Activated CD4-positive, alpha-beta T cell treated with anti-CD3 and anti-CD28 coated beads, Interleukin-2, amount 10 ng/mL, durations not matched to agents 7 days and 5 days (primary cell): ENCODE data around the gene GRK3. TPM values are rescaled to one million over a fixed set of nuclear protein-coding genes. Genes with fewer than 3 reads are reported as not detected.
"Not testable (repeated sequence)": the region's sequence is repeated elsewhere in the genome, so short reads cannot be mapped to it uniquely, and the experiment has no call there.

Experiments
- CTCF ChIA-PET: fragments of 350-600 bp; sonication (Branson Sonifier 250); formaldehyde crosslinking; loops from one replicate; lab custom pipeline; 2021; ENCODE audit warnings: antibody characterized with exemption; lab: Charles Lee
- POLR2A ChIA-PET: fragments of 350-600 bp; sonication (Branson Sonifier 250); formaldehyde crosslinking; loops from one replicate; lab custom pipeline; 2021; ENCODE audit warnings: antibody characterized with exemption; lab: Charles Lee
- DNase-seq: peaks from one replicate; pipeline ENCODE4 v3.0.0-alpha.2; 2020
- H3K27ac Mint-ChIP-seq: one replicate; pipeline ENCODE4 v1.8.0; 2021; ENCODE audit warnings: mild to moderate bottlenecking, moderate library complexity, mixed read lengths
- H3K27me3 Mint-ChIP-seq: one replicate; pipeline ENCODE4 v1.8.0; 2021; ENCODE audit warnings: mixed read lengths
- H3K36me3 Mint-ChIP-seq: one replicate; pipeline ENCODE4 v1.8.0; 2021; ENCODE audit warnings: low read depth, mixed read lengths
- H3K4me1 Mint-ChIP-seq: one replicate; pipeline ENCODE4 v1.8.0; 2021; ENCODE audit warnings: mixed read lengths
- H3K4me3 Mint-ChIP-seq: one replicate; pipeline ENCODE4 v1.8.0; 2021; ENCODE audit warnings: mild to moderate bottlenecking, moderate library complexity, mixed read lengths
- H3K9me3 Mint-ChIP-seq: one replicate; pipeline ENCODE4 v1.8.0; 2021; ENCODE audit warnings: mixed read lengths
- total RNA-seq, 2 experiments: library from RNA; stranded (reverse); gene quantifications; one replicate each; pipeline ENCODE4 v1.2.3, GENCODE V29; 2021

Gene GRK3
- 10 to 100 TPM; 23.4 to 24.2 TPM for total RNA-seq

DNA sequence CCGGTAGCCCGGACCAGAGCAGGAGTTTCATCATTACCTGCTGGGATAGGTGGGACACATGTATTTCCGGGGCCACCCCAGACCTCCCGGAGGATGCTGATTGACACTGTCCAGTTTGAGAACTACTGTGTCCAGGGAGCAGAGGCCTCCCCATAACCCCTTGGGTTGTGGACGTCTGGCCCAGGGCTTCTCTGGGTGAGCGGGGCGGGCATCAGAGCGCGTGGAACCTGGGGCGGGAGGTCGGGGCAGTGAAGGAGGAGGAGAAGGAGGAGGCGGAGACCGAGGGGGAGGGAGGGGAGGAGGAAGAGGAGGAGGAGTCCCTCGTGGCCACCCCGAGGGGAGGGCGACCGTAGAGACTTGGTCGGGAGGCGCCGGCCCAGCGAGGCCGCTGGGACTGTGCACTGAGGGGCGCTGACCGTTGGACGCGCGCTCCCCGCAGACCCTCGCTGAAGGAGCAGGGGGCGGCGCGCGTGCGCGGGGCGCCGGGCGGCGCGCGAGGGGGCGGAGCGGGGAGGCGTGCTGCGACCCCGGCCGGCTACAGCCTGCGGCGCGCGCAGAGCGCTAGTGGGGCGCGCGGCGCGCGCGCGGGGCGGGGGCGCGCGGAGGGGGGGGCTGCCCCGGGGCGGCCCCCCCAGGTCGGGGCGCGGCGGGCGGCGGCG lies at the start of gene GRK3:
Gene GRK3, plus strand, starts transcription at position 356 of the 659 bp plus-strand sequence. CDS start 366 bp downstream, outside the sequence.
- DNase-seq = peak; percentile 80
- CTCF ChIA-PET = interaction anchor here (1.0 to 3.0 kb wide), 5 partner anchors 10 to 209 kb away, joined by 3 to 10 read pairs (median 5); no protein-coding TSS in a partner anchor
- peaks cover 12% of the 10 kb centered on the region for H3K36me3 Mint-ChIP-seq
- POLR2A ChIA-PET = interaction anchor here (0.7 kb wide), 1 partner anchor 40 kb away, joined by 4 read pairs; no protein-coding TSS in a partner anchor
- peaks cover 4% of the 10 kb centered on the region for H3K27me3 Mint-ChIP-seq
- H3K9me3 Mint-ChIP-seq = peaks cover 4% of the 10 kb centered on the region
- H3K4me3 Mint-ChIP-seq = peak within 1 kb of the TSS; percentile 96
- H3K4me1 Mint-ChIP-seq = peaks cover 59% of the 10 kb centered on the region
- H3K27ac Mint-ChIP-seq = peak within 1 kb of the TSS; percentile 91

DNA sequence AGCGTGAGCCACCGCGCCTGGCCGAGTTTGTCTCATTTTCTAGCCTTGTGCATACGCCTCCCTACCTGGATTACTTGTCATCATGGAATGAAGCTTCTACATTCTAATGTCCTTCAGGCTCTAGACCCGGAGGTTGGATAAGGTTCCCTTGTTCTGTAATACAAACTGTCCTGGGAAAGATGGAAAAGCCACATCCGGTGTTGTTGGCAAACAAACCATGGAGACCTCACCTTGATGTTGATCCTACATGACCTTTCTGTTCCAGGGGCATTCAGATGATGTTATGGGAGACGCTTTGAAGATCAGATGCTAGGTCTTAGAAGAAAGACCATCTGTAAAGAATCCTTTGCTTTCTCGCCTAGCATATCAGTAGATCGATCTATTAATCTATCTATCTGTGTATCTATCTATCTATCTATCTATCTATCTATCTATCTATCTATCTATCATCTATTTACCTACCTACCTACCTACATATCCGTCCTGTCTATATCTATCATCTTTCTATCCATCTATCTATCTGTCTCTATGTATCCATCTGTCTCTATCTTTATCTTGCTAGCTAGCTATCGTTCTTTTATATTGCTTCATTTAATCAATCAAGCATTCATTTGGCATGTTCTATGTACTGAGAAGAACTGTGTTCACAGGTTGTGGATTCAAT lies 46.3 kb upstream of the GRK3 start:
- POLR2A ChIA-PET = no interaction called here

DNA sequence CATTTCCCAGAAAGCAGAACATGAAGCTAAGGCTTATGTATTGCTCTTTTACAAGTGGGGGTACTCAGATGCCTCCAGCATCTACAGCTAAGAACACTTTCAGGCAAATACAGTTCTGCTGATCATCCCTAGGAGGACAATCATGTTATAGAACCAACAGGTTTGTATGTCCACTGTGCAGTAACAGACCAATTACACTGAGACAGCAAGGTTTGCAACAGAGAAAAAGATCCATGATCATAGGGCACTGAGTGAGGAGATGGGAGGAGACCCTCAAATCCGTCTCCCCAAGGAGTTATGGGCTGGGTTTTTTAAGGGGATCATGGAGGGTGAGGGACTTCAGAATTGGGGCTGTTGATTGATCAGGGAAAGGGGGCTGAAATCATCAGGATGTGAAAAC lies 39.1 kb upstream of the GRK3 start:
- H3K4me3 Mint-ChIP-seq = no peak overlapping the region
- H3K27me3 Mint-ChIP-seq = peaks cover 16% of the 10 kb centered on the region
- no peaks in the 10 kb centered on the region for H3K4me1 Mint-ChIP-seq
- peaks cover 29% of the 10 kb centered on the region for H3K9me3 Mint-ChIP-seq
- DNase-seq = no peak
- peaks cover 13% of the 10 kb centered on the region for H3K36me3 Mint-ChIP-seq
- POLR2A ChIA-PET = no interaction called here
- no peak overlapping the region for H3K27ac Mint-ChIP-seq
- CTCF ChIA-PET = no interaction called here

More for the DNA sequence above, 46.3 kb upstream of the GRK3 start:
- DNase-seq = no peak
- Mint-ChIP-seq H3K27ac (no peak overlapping the region), H3K4me3 (no peak overlapping the region), H3K36me3 (peaks cover 5% of the 10 kb centered on the region), H3K9me3 (peaks cover 5% of the 10 kb centered on the region), H3K27me3 (peaks cover 3% of the 10 kb centered on the region), H3K4me1 (no peaks in the 10 kb centered on the region)
- CTCF ChIA-PET = no interaction called here

DNA sequence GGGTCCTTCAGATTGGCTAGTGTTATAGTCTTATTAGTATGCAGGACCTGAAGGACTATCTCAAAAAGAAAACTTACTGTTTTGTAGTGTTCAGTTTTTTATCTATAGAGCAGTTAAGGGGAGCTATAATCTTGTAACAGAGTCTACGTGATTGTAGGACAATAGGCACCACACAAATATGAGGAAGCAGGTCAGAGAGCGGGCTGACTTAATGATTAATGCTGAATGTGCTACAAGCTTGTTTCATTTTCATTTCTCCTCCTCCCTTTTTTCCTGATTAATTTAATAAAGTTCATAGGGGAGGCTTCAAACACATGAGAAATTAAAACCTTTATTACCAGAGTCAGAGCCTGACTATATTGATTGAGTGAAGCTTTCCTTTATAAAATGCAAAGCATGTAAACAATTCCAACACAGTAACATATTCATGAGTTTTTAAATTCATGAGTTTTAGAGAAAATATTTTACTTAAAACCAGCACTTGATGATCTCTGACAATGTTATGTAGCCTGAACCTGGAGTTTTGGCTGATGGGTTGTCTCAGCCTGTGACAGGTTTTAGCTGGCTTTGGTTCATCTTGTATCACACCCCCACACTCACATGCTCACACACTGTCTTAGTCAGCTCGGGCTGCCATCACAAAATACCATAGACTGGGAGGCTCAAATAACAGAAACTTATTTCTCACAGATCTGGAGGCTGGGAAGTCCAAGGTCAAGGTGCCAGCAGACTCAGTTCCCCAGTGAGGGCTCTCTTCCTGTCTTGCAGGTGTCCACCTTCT lies 38.5 kb upstream of the GRK3 start:
- H3K4me3 Mint-ChIP-seq, H3K4me1 Mint-ChIP-seq, DNase-seq, H3K27ac Mint-ChIP-seq, POLR2A ChIA-PET: not testable (repeated sequence)
- H3K9me3 Mint-ChIP-seq = peaks cover 33% of the 10 kb centered on the region
- peaks cover 17% of the 10 kb centered on the region for H3K36me3 Mint-ChIP-seq
- CTCF ChIA-PET = interaction anchor here (0.6 kb wide), 1 partner anchor 1170 kb away, joined by 3 read pairs; no protein-coding TSS in a partner anchor
- H3K27me3 Mint-ChIP-seq = peaks cover 22% of the 10 kb centered on the region

DNA sequence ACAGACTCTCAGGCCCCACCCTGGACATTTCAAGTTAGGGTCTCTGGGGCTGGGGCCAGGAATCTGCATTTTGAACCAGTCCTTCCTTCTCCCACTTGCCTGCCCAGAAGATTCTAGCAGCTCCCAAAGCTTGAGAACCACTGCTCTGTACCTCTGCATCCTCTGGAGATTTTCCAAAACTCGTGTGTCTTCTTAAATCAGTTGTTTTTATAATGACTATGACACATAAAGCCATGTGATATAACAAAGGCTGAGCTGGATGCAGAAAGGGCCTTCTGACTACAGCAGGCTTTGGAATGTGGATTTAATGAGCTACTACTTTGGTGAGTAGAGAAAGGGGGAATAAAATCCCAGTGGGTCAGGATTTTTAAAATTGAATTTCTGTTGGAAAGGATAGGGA lies 37.5 kb upstream of the GRK3 start:
- Mint-ChIP-seq H3K36me3 (peaks cover 15% of the 10 kb centered on the region), H3K27me3 (peaks cover 26% of the 10 kb centered on the region), H3K9me3 (peaks cover 31% of the 10 kb centered on the region)
- H3K4me1 Mint-ChIP-seq, H3K4me3 Mint-ChIP-seq, DNase-seq, CTCF ChIA-PET, H3K27ac Mint-ChIP-seq, POLR2A ChIA-PET: not testable (repeated sequence)

DNA sequence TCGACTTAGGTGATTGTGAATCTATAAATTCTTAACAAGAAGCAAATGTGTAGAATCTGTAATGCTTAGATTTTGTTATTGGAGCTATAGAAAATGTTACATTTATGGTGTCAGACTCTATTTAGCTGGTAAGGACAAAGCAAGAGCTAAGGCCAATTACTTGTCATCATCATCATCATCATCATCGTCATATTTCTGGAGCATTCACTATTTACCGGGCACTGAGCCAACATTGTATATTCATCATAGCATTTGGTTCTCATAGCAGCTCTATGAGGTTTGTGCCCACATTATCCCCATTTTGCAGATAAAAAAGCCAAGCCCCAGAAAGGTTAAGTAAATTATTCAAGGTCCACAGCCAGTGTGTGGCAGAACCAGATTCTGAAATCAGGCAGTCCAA lies 36.4 kb upstream of the GRK3 start:
- not testable (repeated sequence) for H3K4me1 Mint-ChIP-seq

DNA sequence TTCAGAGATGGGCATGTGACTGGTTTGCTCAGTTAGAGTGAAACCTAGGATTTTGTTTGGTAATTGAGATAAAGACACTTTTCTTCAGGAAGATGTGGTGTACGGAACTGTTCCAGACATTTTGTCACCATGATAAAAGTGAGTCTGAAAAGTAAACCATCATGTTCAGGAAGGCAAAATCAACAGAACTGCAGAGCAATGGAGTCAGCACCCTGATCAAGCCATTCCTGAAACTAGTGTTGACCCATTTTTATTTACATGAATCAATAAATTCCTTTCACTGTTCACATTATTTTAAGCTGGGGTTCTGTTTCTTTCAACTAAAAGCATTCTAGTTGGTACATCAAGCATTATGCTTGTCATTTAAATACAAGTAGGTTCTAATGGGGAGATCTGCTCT lies 35.4 kb upstream of the GRK3 start:
- Mint-ChIP-seq H3K36me3 (peaks cover 15% of the 10 kb centered on the region), H3K27me3 (peaks cover 26% of the 10 kb centered on the region), H3K9me3 (peaks cover 34% of the 10 kb centered on the region)
- DNase-seq, CTCF ChIA-PET, H3K4me1 Mint-ChIP-seq, H3K4me3 Mint-ChIP-seq, POLR2A ChIA-PET, H3K27ac Mint-ChIP-seq: not testable (repeated sequence)

More for the DNA sequence above, 36.4 kb upstream of the GRK3 start:
- peaks cover 26% of the 10 kb centered on the region for H3K27me3 Mint-ChIP-seq
- peaks cover 31% of the 10 kb centered on the region for H3K9me3 Mint-ChIP-seq
- H3K4me3 Mint-ChIP-seq, POLR2A ChIA-PET, H3K27ac Mint-ChIP-seq, DNase-seq: not testable (repeated sequence)
- CTCF ChIA-PET = interaction anchor here (0.7 kb wide), 1 partner anchor 49 kb away, joined by 3 read pairs; no protein-coding TSS in a partner anchor
- H3K36me3 Mint-ChIP-seq = peaks cover 15% of the 10 kb centered on the region

DNA sequence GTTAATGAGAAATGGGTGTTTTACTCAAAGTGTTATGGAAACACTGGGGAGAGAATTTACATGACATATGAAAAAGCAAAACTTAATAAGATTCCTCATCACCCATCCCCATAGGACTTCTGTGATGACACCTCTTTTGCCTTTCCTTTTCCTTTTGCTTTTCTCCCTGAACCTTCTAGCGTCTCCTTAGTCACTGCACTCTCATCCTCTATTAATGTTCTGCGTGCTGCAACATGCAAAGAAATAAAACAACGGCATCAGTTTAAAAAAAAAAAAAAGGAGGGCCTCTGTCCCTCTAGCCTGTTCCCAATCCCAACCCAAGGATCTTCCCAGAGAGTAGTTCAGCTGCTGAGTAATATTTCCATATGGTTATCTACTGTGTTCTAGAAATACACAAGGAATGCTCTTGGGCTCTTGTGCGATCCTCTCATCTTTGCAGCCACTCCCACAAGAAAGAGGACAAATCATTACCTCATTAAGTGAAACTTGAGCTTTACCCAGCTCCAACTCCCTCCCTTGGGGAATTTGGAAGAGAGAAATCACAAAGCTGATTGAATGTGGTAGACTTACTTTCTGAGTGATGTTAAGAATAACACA lies 34.8 kb upstream of the GRK3 start:
- CTCF ChIA-PET, DNase-seq, POLR2A ChIA-PET, H3K4me3 Mint-ChIP-seq, H3K4me1 Mint-ChIP-seq, H3K27ac Mint-ChIP-seq: not testable (repeated sequence)
- peaks cover 14% of the 10 kb centered on the region for H3K36me3 Mint-ChIP-seq
- peaks cover 30% of the 10 kb centered on the region for H3K27me3 Mint-ChIP-seq
- H3K9me3 Mint-ChIP-seq = peaks cover 31% of the 10 kb centered on the region

DNA sequence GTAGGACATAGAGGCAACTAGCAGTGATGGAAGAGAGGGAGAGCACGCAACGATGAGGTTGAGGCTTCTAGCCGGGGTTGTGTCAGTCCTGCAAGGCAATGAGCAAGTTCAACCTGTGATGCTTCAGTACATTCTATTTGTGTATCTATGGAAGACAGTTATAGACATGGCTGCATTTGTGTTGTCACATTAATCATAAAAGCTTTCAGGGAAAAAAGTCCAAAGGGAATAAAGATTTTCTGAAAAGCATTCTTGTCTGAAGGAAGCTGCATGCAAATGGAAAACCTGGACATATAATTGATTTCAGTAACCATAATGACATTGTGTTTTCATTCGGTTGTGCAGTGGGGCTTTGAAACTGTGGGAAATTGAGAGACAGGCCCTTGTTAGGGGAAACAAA lies 32.8 kb upstream of the GRK3 start:
- H3K27me3 Mint-ChIP-seq = peaks cover 30% of the 10 kb centered on the region
- DNase-seq, H3K4me1 Mint-ChIP-seq, CTCF ChIA-PET, POLR2A ChIA-PET, H3K4me3 Mint-ChIP-seq, H3K27ac Mint-ChIP-seq: not testable (repeated sequence)
- peaks cover 14% of the 10 kb centered on the region for H3K36me3 Mint-ChIP-seq
- peaks cover 21% of the 10 kb centered on the region for H3K9me3 Mint-ChIP-seq

DNA sequence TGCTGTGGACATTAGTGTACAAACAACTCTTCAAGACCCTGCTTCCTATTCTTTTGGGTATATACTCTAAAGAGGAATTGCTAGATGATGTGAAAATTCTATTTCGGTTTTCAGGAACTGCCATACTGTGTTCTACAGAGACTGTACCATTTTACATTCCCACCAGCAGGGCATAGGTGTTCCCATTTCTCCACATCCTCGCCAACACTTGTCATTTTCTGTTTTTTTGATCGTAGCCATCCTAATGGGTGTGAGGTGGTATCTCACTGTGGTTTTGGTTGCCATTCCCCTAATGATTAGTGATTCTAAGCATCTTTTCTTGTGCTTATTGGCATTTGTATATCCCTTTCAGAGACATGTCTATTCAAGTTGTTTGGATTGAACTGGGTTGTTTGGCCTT lies 29.8 kb upstream of the GRK3 start:
- ChIA-PET CTCF (no interaction called here), POLR2A (no interaction called here)
- Mint-ChIP-seq H3K27me3 (peaks cover 18% of the 10 kb centered on the region), H3K4me1 (peaks cover 8% of the 10 kb centered on the region), H3K9me3 (peaks cover 13% of the 10 kb centered on the region), H3K27ac (no peak overlapping the region), H3K36me3 (peaks cover 8% of the 10 kb centered on the region), H3K4me3 (no peak overlapping the region)
- DNase-seq = no peak

DNA sequence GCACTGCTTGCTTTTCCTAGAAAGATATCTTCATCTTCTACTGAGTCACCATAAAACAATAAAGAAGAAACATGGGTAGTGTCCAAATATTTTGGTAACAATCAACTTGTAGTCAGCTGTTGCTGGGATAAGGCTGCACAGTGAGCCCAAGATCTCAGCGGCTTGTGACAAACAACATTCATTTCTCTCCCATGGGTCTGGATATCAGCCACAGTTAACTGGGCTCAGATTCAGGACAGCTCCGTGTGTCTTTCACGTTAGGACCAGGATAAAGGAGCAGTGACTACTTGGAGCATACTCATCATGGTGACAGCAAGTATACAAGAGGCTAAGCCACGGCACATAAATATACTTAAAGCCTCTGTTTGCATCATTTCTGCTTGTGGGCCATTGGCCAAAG lies 27.9 kb upstream of the GRK3 start:
- Mint-ChIP-seq H3K4me1 (peaks cover 2% of the 10 kb centered on the region), H3K9me3 (peaks cover 4% of the 10 kb centered on the region), H3K4me3 (no peak overlapping the region), H3K27me3 (peaks cover 4% of the 10 kb centered on the region), H3K36me3 (peaks cover 2% of the 10 kb centered on the region), H3K27ac (no peak overlapping the region)
- ChIA-PET CTCF (no interaction called here), POLR2A (no interaction called here)
- DNase-seq = no peak

DNA sequence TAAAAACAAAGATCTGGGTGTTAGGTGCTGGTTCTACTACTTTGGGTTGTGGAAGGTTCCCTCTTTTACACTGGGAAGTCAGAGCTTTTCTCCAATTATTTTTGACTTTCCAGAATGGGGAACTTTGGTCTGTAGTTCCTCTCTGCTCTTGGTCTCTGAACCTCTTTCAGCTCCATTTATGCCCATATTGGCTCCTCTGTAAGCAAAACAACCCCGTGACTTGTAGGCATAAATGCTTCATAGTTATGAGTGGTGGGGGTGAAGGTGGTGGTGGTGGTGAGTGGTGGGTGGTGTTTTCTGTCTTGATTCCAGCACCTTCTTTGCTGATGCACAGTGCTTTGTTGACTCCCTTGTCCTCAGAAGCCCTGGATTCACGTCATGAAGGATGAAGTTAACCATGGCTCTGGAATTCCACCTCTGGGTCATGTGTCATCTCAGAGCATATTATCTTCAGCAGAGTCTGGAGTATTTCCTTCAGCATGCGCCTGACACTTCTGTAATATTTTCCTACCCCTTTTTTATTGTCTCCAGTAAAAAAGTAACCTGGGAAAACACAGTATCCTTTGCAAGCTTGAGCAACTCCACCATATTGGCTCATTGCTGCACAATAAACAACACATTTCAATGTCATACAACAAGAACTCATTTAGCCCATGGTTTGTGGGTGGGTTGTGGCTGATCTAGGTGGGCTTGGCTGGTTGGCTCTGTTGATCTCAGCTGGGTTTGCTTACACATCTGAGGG lies 24.1 kb upstream of the GRK3 start:
- CTCF ChIA-PET = interaction anchor here (0.5 kb wide), 1 partner anchor 37 kb away, joined by 3 read pairs; no protein-coding TSS in a partner anchor
- peaks cover 13% of the 10 kb centered on the region for H3K4me1 Mint-ChIP-seq
- H3K27me3 Mint-ChIP-seq = no peaks in the 10 kb centered on the region
- DNase-seq = no peak
- no peak overlapping the region for H3K4me3 Mint-ChIP-seq
- H3K27ac Mint-ChIP-seq = no peak overlapping the region
- POLR2A ChIA-PET = no interaction called here
- H3K9me3 Mint-ChIP-seq = no peaks in the 10 kb centered on the region
- peaks cover under 1% of the 10 kb centered on the region for H3K36me3 Mint-ChIP-seq
